ENCODE results near the gene JAK1.
"Not testable (repeated sequence)": the region's sequence is repeated elsewhere in the genome, so short reads cannot be mapped to it uniquely, and the experiment has no call there.

The JAK1 gene

GRCh38 chr1:64829411-64830029 is 136.8 kb downstream of the JAK1 start:
- DNase-seq: no peak

GRCh38 chr1:64828829-64829228 is 137.5 kb downstream of the JAK1 start:
- DNase-seq: no peak

- DNase-seq: peak; percentile 21
Observed at GRCh38 chr1:64826991-64827390, 139.4 kb downstream of the JAK1 start.

GRCh38 chr1:64823691-64824476 is 142.5 kb downstream of the JAK1 start:
- DNase-seq: peak; percentile 78

- DNase-seq: peak; percentile 55
Observed at GRCh38 chr1:64822621-64823020, 143.7 kb downstream of the JAK1 start.

- DNase-seq: not testable (repeated sequence)
Observed at GRCh38 chr1:64820572-64820971, 145.8 kb downstream of the JAK1 start.

- not testable (repeated sequence) for DNase-seq
Observed at GRCh38 chr1:64817364-64817763, 149.0 kb downstream of the JAK1 start.

GRCh38 chr1:64814427-64814826 is 151.9 kb downstream of the JAK1 start:
- DNase-seq: no peak

- DNase-seq: no peak
Observed at GRCh38 chr1:64811131-64811530, 155.2 kb downstream of the JAK1 start.

GRCh38 chr1:64810001-64810400 is 156.3 kb downstream of the JAK1 start:
- DNase-seq: no peak

- DNase-seq: no peak
Observed at GRCh38 chr1:64809309-64809708, 157.0 kb downstream of the JAK1 start.

GRCh38 chr1:64801851-64802523 is 164.4 kb downstream of the JAK1 start:
- DNase-seq: no peak

- no peak for DNase-seq
Observed at GRCh38 chr1:64798872-64799271, 167.5 kb downstream of the JAK1 start.

GRCh38 chr1:64790832-64791487 is 175.4 kb downstream of the JAK1 start:
- no peak for DNase-seq
